ENCODE measurements around the gene ARHGAP6. TPM values are rescaled to one million over a fixed set of nuclear protein-coding genes. Genes with fewer than 3 reads are reported as not detected.

The ARHGAP6 gene
- total and polyA plus RNA-seq, 2 donors (not counting 3 experiments of a cell fraction or from before 2014, with no cell fraction given) = 0.69 to 0.83 TPM

- POLR2A ChIA-PET = no interaction called here
- dilution Hi-C loops (cut with MboI; ENCODE audit: extremely low pct_ligation_motif_present, low sequenced_read_pairs) = no loop called here
- FAIRE-seq = no peak
- H3K4me2 ChIP-seq (ENCODE audit: insufficient read depth, low read length) = no peak overlapping the region
- no peak for TF ChIP-seq POLR2A (IDR thresholded peaks at IDR 0.05; ENCODE audit: low read depth, low read length)
- TF ChIP-seq CTCF (IDR thresholded peaks at IDR 0.05; ENCODE audit: extremely low read depth in 1 of 2, insufficient read depth in 1 of 2, low read depth in 1 of 2, low read length in 2 of 2) = no peak
- TF ChIP-seq POLR2AphosphoS5 (IDR thresholded peaks at IDR 0.05; ENCODE audit: insufficient read depth, low read depth, low read length) = no peak
- TF ChIP-seq FOS (IDR thresholded peaks at IDR 0.05; ENCODE audit: borderline replicate concordance, insufficient read depth, low read length) = no peak
- no peak for TF ChIP-seq EZH2 (IDR thresholded peaks at IDR 0.05; ENCODE audit: borderline replicate concordance, low read depth, low read length, severe bottlenecking)
- TF ChIP-seq GATA2 (IDR thresholded peaks at IDR 0.05; ENCODE audit: insufficient read depth, insufficient read length, low read depth, low read length) = no peak
- no peak for TF ChIP-seq MYC (IDR thresholded peaks at IDR 0.05; ENCODE audit: low read depth, low read length)
- no peak for TF ChIP-seq JUN (IDR thresholded peaks at IDR 0.05; ENCODE audit: borderline replicate concordance, insufficient read depth, insufficient read length, low read depth)
- TF ChIP-seq MAX (IDR thresholded peaks at IDR 0.05; ENCODE audit: insufficient read depth, insufficient read length) = no peak
- no peaks in the 10 kb centered on the region for H3K36me3 ChIP-seq (ENCODE audit: control insufficient read depth in 2 of 2, extremely low read depth in 1 of 2, insufficient read depth in 2 of 2, low read length in 2 of 2)
- H3K4me3 ChIP-seq (replicated peaks in 1 of 3; ENCODE audit: insufficient read depth in 1 of 3, low read depth in 1 of 3, low read length in 3 of 3) = no peak overlapping the region
- H3K79me2 ChIP-seq (ENCODE audit: control insufficient read depth, insufficient read depth, low read length) = no peaks in the 10 kb centered on the region
- no peaks in the 10 kb centered on the region for H3K9me3 ChIP-seq (replicated peaks; ENCODE audit: control insufficient read depth, insufficient read depth, low read length)
- no peaks in the 10 kb centered on the region for H3K4me1 ChIP-seq (ENCODE audit: control insufficient read depth, extremely low read depth, insufficient read depth, low read length)
- BruUV-seq (replicated peaks) = no TSS peak
- H3K9ac ChIP-seq (replicated peaks; ENCODE audit: extremely low read depth, insufficient read depth, low read length) = no peak overlapping the region
- H3K27me3 ChIP-seq (ENCODE audit: control insufficient read depth in 2 of 2, insufficient read depth in 2 of 2, low read length in 2 of 2) = no peaks in the 10 kb centered on the region
- CTCF ChIA-PET = no interaction called here
- no peak overlapping the region for H2AFZ ChIP-seq (ENCODE audit: low read depth, low read length)
- no peak overlapping the region for H3K27ac ChIP-seq (ENCODE audit: insufficient read depth, low read depth, low read length)
- no peak for DNase-seq (ENCODE audit: low read depth, low spot score)
- intact Hi-C loops (cut with micrococcal nuclease) = no loop called here
- H3K9me1 ChIP-seq (replicated peaks; ENCODE audit: control insufficient read depth, extremely low read depth, insufficient read depth, low read length) = no peaks in the 10 kb centered on the region
- H4K20me1 ChIP-seq (replicated peaks; ENCODE audit: control insufficient read depth, extremely low read depth, insufficient read depth, low read length) = no peaks in the 10 kb centered on the region
Measured at GRCh38 chrX:11429538-11430085, 236.1 kb downstream of the ARHGAP6 start.
